ENCODE data around the gene ARL6. TPM values are rescaled to one million over a fixed set of nuclear protein-coding genes. Genes with fewer than 3 reads are reported as not detected.

Gene ARL6
- total and polyA plus RNA-seq, 9 of the 15 experiments (the other 6 are each of a cell fraction or from before 2014, with no cell fraction given) = 0.91 to 2.9 (median 2.3) TPM

GRCh38 chr3:97764407-97765238 is at the start of gene ARL6 (continued):
- TF ChIP-seq HMGXB4 (CRISPR knock-in tag; IDR thresholded peaks at IDR 0.05) (no peak), SAFB2 (IDR thresholded peaks at IDR 0.05; ENCODE audit: borderline replicate concordance, low read depth, low read length, severe bottlenecking) (no peak), KLF6 (CRISPR knock-in tag; IDR thresholded peaks at IDR 0.05; ENCODE audit: borderline replicate concordance) (no peak), HIVEP1 (CRISPR knock-in tag; IDR thresholded peaks at IDR 0.05) (no peak), PTTG1 (tag; IDR thresholded peaks at IDR 0.05; ENCODE audit: low read depth) (no peak), CREB5 (CRISPR knock-in tag; IDR thresholded peaks at IDR 0.05) (no peak), TOE1 (IDR thresholded peaks at IDR 0.05; ENCODE audit: borderline replicate concordance) (no peak), TOE1 (CRISPR knock-in tag; IDR thresholded peaks at IDR 0.05; ENCODE audit: borderline replicate concordance, low read depth) (no peak), STAT5A (IDR thresholded peaks at IDR 0.05; ENCODE audit: borderline replicate concordance, low read length) (no peak), HEY1 (CRISPR knock-in tag; IDR thresholded peaks at IDR 0.05; ENCODE audit: borderline replicate concordance) (no peak), ILK (tag; IDR thresholded peaks at IDR 0.05; ENCODE audit: borderline replicate concordance, low read depth) (no peak), L3MBTL2 (IDR thresholded peaks at IDR 0.05) (peak; percentile 52), ATF7 (IDR thresholded peaks at IDR 0.05) (0 out of 2 replicates have a peak, but pooled peaks have one; percentile 10), ATF1 (CRISPR knock-in tag; IDR thresholded peaks at IDR 0.05) (no peak), ATF1 (tag; IDR thresholded peaks at IDR 0.05) (peak; percentile 58), RFX1 (IDR thresholded peaks at IDR 0.05) (peak; percentile 97), ATF3 (IDR thresholded peaks at IDR 0.05) (no peak), ATF3 (CRISPR knock-in tag; conservative IDR thresholded peaks at IDR 0.05) (no peak), FOXJ2 (tag; IDR thresholded peaks at IDR 0.05) (0 out of 2 replicates have a peak, but pooled peaks have one; percentile 65), MXI1 (IDR thresholded peaks at IDR 0.05; ENCODE audit: low read depth, low read length) (peak; percentile 61; the same call in 1 of the 2 replicates), ZNF174 (CRISPR knock-in tag; IDR thresholded peaks at IDR 0.05) (no peak), HNRNPL (IDR thresholded peaks at IDR 0.05; ENCODE audit: low read depth, low read length) (no peak)
- TF ChIP-seq, protein P1, sequence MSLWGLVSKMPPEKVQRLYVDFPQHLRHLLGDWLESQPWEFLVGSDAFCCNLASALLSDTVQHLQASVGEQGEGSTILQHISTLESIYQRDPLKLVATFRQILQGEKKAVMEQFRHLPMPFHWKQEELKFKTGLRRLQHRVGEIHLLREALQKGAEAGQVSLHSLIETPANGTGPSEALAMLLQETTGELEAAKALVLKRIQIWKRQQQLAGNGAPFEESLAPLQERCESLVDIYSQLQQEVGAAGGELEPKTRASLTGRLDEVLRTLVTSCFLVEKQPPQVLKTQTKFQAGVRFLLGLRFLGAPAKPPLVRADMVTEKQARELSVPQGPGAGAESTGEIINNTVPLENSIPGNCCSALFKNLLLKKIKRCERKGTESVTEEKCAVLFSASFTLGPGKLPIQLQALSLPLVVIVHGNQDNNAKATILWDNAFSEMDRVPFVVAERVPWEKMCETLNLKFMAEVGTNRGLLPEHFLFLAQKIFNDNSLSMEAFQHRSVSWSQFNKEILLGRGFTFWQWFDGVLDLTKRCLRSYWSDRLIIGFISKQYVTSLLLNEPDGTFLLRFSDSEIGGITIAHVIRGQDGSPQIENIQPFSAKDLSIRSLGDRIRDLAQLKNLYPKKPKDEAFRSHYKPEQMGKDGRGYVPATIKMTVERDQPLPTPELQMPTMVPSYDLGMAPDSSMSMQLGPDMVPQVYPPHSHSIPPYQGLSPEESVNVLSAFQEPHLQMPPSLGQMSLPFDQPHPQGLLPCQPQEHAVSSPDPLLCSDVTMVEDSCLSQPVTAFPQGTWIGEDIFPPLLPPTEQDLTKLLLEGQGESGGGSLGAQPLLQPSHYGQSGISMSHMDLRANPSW (CRISPR knock-in tag; IDR thresholded peaks at IDR 0.05) = no peak
